ENCODE measurements around the gene DYNLT3.

Gene DYNLT3

GRCh38 chrX:37799936-37800335 lies 47.4 kb downstream of the DYNLT3 start:
- H3K4me3 ChIP-seq (ENCODE audit: low read length): no peak overlapping the region
- DNase-seq (ENCODE audit: low read depth): no peak
- TF ChIP-seq CTCF (conservative IDR thresholded peaks at IDR 0.05; ENCODE audit: low read length): no peak

GRCh38 chrX:37796805-37797204 lies 50.6 kb downstream of the DYNLT3 start:
- H3K4me3 ChIP-seq (ENCODE audit: low read length): no peak overlapping the region
- DNase-seq (ENCODE audit: low read depth): no peak
- no peak for TF ChIP-seq CTCF (conservative IDR thresholded peaks at IDR 0.05; ENCODE audit: low read length)

GRCh38 chrX:37796310-37796709 lies 51.1 kb downstream of the DYNLT3 start:
- no peak for TF ChIP-seq CTCF (conservative IDR thresholded peaks at IDR 0.05; ENCODE audit: low read length)
- no peak for DNase-seq (ENCODE audit: low read depth)
- no peak overlapping the region for H3K4me3 ChIP-seq (ENCODE audit: low read length)
